DOHH2 (cell line): ENCODE data around the gene FLVCR1.

Source experiments
- H3F3A ChIP-seq: fragments of 200-600 bp; sonication (generic), shearing (Covaris generic); 2 replicates; pipeline ENCODE4 v1.6.0; 2016; ENCODE audit warnings: antibody characterized with exemption, mild to moderate bottlenecking; ENCODE audit not compliant: control insufficient read depth, insufficient read depth
- H3K27ac ChIP-seq: fragments of 200-600 bp; sonication (generic); 2 replicates; pipeline ENCODE4 v1.5.1; 2014; ENCODE audit warnings: low read depth, mild to moderate bottlenecking, low read length, moderate library complexity
- H3K27me3 ChIP-seq: fragments of 200-600 bp; sonication (generic); 2 replicates; pipeline ENCODE4 v1.6.1; 2014; ENCODE audit warnings: mild to moderate bottlenecking, low read length, mixed read lengths; ENCODE audit not compliant: control insufficient read depth
- H3K36me3 ChIP-seq: fragments of 200-600 bp; sonication (generic); 2 replicates; pipeline ENCODE4 v1.6.1; 2014; ENCODE audit warnings: mild to moderate bottlenecking, low read length, moderate library complexity, mixed read lengths; ENCODE audit not compliant: control insufficient read depth
- H3K4me1 ChIP-seq: fragments of 200-600 bp; sonication (generic); 2 replicates; pipeline ENCODE4 v1.6.1; 2014; ENCODE audit warnings: mild to moderate bottlenecking, low read length, mixed read lengths; ENCODE audit not compliant: control insufficient read depth
- H3K4me2 ChIP-seq: fragments of 200-600 bp; sonication (generic); 2 replicates; pipeline ENCODE4 v1.6.0; 2014; ENCODE audit warnings: mild to moderate bottlenecking, low read length, moderate library complexity
- H3K4me3 ChIP-seq: fragments of 200-600 bp; sonication (generic); 2 replicates; pipeline ENCODE4 v1.5.1; 2014; ENCODE audit warnings: mild to moderate bottlenecking, low read length, mixed read lengths
- H3K79me2 ChIP-seq: fragments of 200-600 bp; sonication (generic); 2 replicates; pipeline ENCODE4 v1.6.1; 2014; ENCODE audit warnings: mild to moderate bottlenecking, low read length, mixed read lengths; ENCODE audit not compliant: control insufficient read depth
- H3K9me2 ChIP-seq: fragments of 200-600 bp; sonication (generic); replicated peaks from 2 replicates; pipeline ENCODE4 v1.6.1; 2014; ENCODE audit warnings: mild to moderate bottlenecking, low read length, mixed read lengths; ENCODE audit not compliant: control insufficient read depth
- H3K9me3 ChIP-seq: fragments of 200-600 bp; sonication (generic); 2 replicates; pipeline ENCODE4 v1.6.1; 2014; ENCODE audit warnings: antibody characterized with exemption, low read length, mixed read lengths; ENCODE audit not compliant: control insufficient read depth, insufficient read depth
- H4K20me1 ChIP-seq: fragments of 200-600 bp; sonication (generic); 2 replicates; pipeline ENCODE4 v1.6.0; 2014; ENCODE audit warnings: low read depth, mild to moderate bottlenecking, antibody characterized with exemption, low read length, moderate library complexity; ENCODE audit not compliant: control insufficient read depth, insufficient read depth
- EZH2phosphoT487 ChIP-seq: fragments of 200-600 bp; sonication (generic); IDR thresholded peaks from 2 replicates; pipeline ENCODE4 v1.6.1; 2017; ENCODE audit warnings: borderline replicate concordance, mild to moderate bottlenecking, antibody characterized with exemption, low read length, moderate library complexity, mixed read lengths
- TF ChIP-seq, protein P1 (sequence below): fragments of 200-600 bp; sonication (generic); IDR thresholded peaks from one replicate; pipeline ENCODE4 v1.5.1; 2014; ENCODE audit warnings: antibody characterized with exemption, mild to moderate bottlenecking, low read depth, low read length; ENCODE audit not compliant: poor library complexity, severe bottlenecking

FLVCR1 gene

DNA sequence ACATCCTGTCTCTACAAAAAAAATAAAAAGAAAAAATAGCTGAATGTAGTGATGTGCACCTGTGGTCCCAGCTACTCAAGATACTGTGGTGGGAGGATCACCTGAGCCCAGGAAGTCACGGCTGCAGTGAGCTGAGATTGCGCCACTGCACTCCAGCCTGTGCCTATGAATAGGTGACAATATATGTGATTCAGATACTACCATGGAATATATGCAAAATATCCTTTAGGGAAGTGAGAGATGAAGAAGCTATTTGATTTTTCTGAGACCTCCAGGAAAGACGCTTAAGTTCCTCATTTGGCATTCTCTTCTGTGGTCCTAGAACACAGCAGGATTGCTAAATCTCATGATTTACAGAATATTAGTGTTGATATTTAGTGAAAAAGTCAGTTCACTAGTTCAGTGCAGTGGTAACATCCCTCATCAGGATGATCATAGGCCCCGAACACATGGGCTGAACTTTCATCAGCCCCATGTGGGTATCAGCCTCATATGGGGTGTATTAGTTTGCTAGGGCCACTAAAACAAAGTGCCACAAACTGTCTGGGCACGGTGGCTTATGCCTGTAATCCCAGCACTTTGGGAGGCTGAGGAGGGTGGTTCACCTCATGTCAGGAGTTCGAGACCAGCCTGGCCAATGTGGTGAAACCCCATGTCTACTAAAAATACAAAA, 86.3 kb downstream of the FLVCR1 start:
- peak overlapping the region; percentile 66 for H3K4me3 ChIP-seq
- peak overlapping the region; percentile 88 for H3K27ac ChIP-seq
- H3F3A ChIP-seq: peaks cover 34% of the 10 kb centered on the region
- H3K27me3 ChIP-seq: no peaks in the 10 kb centered on the region
- TF ChIP-seq, protein P1, sequence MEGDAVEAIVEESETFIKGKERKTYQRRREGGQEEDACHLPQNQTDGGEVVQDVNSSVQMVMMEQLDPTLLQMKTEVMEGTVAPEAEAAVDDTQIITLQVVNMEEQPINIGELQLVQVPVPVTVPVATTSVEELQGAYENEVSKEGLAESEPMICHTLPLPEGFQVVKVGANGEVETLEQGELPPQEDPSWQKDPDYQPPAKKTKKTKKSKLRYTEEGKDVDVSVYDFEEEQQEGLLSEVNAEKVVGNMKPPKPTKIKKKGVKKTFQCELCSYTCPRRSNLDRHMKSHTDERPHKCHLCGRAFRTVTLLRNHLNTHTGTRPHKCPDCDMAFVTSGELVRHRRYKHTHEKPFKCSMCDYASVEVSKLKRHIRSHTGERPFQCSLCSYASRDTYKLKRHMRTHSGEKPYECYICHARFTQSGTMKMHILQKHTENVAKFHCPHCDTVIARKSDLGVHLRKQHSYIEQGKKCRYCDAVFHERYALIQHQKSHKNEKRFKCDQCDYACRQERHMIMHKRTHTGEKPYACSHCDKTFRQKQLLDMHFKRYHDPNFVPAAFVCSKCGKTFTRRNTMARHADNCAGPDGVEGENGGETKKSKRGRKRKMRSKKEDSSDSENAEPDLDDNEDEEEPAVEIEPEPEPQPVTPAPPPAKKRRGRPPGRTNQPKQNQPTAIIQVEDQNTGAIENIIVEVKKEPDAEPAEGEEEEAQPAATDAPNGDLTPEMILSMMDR: no peak
- H3K79me2 ChIP-seq: no peaks in the 10 kb centered on the region
- H3K9me2 ChIP-seq: no peaks in the 10 kb centered on the region
- no peaks in the 10 kb centered on the region for H3K9me3 ChIP-seq
- H3K4me1 ChIP-seq: peaks cover 61% of the 10 kb centered on the region
- no peaks in the 10 kb centered on the region for H3K36me3 ChIP-seq
- H4K20me1 ChIP-seq: no peaks in the 10 kb centered on the region
- peak overlapping the region; percentile 86 for H3K4me2 ChIP-seq

DNA sequence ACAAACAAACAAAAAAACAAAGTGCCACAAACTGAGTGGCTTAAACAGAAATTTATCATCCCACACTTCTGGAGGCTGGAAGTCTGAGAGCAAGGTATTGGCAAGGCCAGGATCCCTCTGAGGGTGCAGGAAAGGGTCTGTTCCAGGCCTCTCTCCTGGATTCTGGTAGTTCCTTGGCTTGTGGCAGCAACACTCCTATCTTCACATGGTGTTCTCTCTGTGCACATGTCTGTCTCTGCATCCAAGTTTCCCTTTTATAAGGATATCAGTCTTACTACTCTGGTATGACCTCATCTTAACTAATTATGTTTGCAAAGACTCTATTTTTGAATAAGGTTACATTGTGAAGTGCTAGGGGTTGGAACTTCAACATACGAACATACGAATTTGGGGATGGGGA, 87.0 kb downstream of the FLVCR1 start:
- Histone ChIP-seq H3K79me2 (no peaks in the 10 kb centered on the region), H3K9me3 (no peaks in the 10 kb centered on the region), H3K27me3 (no peaks in the 10 kb centered on the region), H3K4me2 (peak overlapping the region; percentile 86), H3K9me2 (no peaks in the 10 kb centered on the region), H3K4me1 (peaks cover 68% of the 10 kb centered on the region), H4K20me1 (no peaks in the 10 kb centered on the region), H3F3A (peaks cover 34% of the 10 kb centered on the region), H3K4me3 (peak overlapping the region; percentile 66), H3K27ac (peak overlapping the region; percentile 88), H3K36me3 (no peaks in the 10 kb centered on the region)
- TF ChIP-seq EZH2phosphoT487: no peak
- TF ChIP-seq, protein P1: no peak

DNA sequence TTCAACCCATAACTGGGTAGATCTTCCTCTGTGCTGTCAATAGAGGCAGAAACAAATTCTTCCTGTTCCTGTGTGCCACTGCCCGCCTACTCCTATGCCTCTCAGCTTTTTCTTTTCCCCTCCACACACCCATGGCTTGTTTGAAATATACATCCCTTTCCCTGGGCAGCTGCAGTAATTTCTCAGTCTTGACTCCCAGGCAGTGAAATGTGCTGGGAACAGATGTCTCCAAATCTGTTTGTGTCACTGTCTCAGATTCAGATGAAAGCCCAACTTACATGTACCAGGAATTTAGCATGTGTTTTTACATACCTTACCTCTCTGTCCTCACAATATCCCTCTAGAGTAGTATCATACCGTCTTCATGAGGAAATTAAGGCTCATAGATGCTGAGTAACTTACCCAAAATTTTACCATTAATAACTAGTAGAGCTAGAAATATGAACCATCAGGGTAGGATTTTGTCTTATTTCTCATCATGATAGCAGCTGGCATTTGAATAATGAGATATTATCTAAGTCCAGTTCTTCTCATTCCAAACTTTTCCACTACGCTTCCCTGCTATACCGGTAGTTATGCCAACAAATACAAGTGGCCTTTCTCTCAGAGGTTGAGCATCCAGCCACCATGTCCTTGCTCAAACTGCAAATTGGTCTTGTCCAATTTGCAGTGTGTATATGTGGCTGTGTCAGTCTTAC, 87.5 kb downstream of the FLVCR1 start:
- Histone ChIP-seq H3K4me1 (peaks cover 72% of the 10 kb centered on the region), H3K4me2 (peak overlapping the region; percentile 86), H3K9me2 (no peaks in the 10 kb centered on the region), H4K20me1 (no peaks in the 10 kb centered on the region), H3K4me3 (peak overlapping the region; percentile 66), H3K9me3 (no peaks in the 10 kb centered on the region), H3F3A (peaks cover 34% of the 10 kb centered on the region), H3K27me3 (no peaks in the 10 kb centered on the region), H3K27ac (peak overlapping the region; percentile 88), H3K36me3 (no peaks in the 10 kb centered on the region), H3K79me2 (no peaks in the 10 kb centered on the region)
- TF ChIP-seq, protein P1: no peak
- TF ChIP-seq EZH2phosphoT487: no peak
